KOPT-K1 (cell line): ENCODE data around the gene ABHD12.

Experiments used
- H3K27ac ChIP-seq: fragments of 200-600 bp; sonication (generic); 2 replicates; pipeline ENCODE4 v1.5.1; 2016; ENCODE audit warnings: antibody characterized with exemption, mild to moderate bottlenecking, low read depth, low read length; ENCODE audit not compliant: poor library complexity, severe bottlenecking
- H3K36me3 ChIP-seq: fragments of 200-600 bp; sonication (generic); 2 replicates; pipeline ENCODE4 v1.5.1; 2017; ENCODE audit warnings: antibody characterized with exemption, mild to moderate bottlenecking, low read length, moderate library complexity; ENCODE audit not compliant: insufficient read depth
- H3K9me3 ChIP-seq: fragments of 200-600 bp; sonication (generic); 2 replicates; pipeline ENCODE4 v1.5.1; 2017; ENCODE audit warnings: antibody characterized with exemption, low read length, mild to moderate bottlenecking; ENCODE audit not compliant: insufficient read depth, poor library complexity, severe bottlenecking

The ABHD12 gene

GRCh38 chr20:25299806-25300205 lies 90.8 kb downstream of the ABHD12 start:
- Histone ChIP-seq H3K9me3 (no peaks in the 10 kb centered on the region), H3K36me3 (peaks cover 97% of the 10 kb centered on the region), H3K27ac (no peak overlapping the region)

- peaks cover 92% of the 10 kb centered on the region for H3K36me3 ChIP-seq
- H3K9me3 ChIP-seq: no peaks in the 10 kb centered on the region
- no peak overlapping the region for H3K27ac ChIP-seq
These were observed 93.3 kb downstream of the ABHD12 start for GRCh38 chr20:25297141-25297905.

GRCh38 chr20:25296094-25297093 lies 94.2 kb downstream of the ABHD12 start:
- H3K36me3 ChIP-seq: peaks cover 92% of the 10 kb centered on the region
- H3K27ac ChIP-seq: no peak overlapping the region

GRCh38 chr20:25295386-25296093 lies 95.1 kb downstream of the ABHD12 start:
- no peak overlapping the region for H3K27ac ChIP-seq
- no peaks in the 10 kb centered on the region for H3K9me3 ChIP-seq
- peaks cover 94% of the 10 kb centered on the region for H3K36me3 ChIP-seq

More at GRCh38 chr20:25296094-25297093, 94.2 kb downstream of the ABHD12 start:
- H3K9me3 ChIP-seq: no peaks in the 10 kb centered on the region

GRCh38 chr20:25294459-25295385 lies 95.9 kb downstream of the ABHD12 start:
- Histone ChIP-seq H3K36me3 (peaks cover 94% of the 10 kb centered on the region), H3K9me3 (no peaks in the 10 kb centered on the region), H3K27ac (no peak overlapping the region)

- Histone ChIP-seq H3K27ac (no peak overlapping the region), H3K36me3 (peaks cover 94% of the 10 kb centered on the region)
These were observed 96.7 kb downstream of the ABHD12 start for GRCh38 chr20:25293910-25294458.

GRCh38 chr20:25293507-25293906 lies 97.1 kb downstream of the ABHD12 start:
- Histone ChIP-seq H3K36me3 (peaks cover 94% of the 10 kb centered on the region), H3K9me3 (no peaks in the 10 kb centered on the region), H3K27ac (no peak overlapping the region)

More at GRCh38 chr20:25293910-25294458, 96.7 kb downstream of the ABHD12 start:
- no peaks in the 10 kb centered on the region for H3K9me3 ChIP-seq

- H3K36me3 ChIP-seq: peaks cover 94% of the 10 kb centered on the region
- H3K27ac ChIP-seq: no peak overlapping the region
- H3K9me3 ChIP-seq: no peaks in the 10 kb centered on the region
These were observed 98.3 kb downstream of the ABHD12 start for GRCh38 chr20:25292176-25292891.

- peaks cover 94% of the 10 kb centered on the region for H3K36me3 ChIP-seq
- no peaks in the 10 kb centered on the region for H3K9me3 ChIP-seq
- H3K27ac ChIP-seq: no peak overlapping the region
These were observed 99.1 kb downstream of the ABHD12 start for GRCh38 chr20:25291432-25292133.

GRCh38 chr20:25290646-25291431 lies 99.8 kb downstream of the ABHD12 start:
- Histone ChIP-seq H3K36me3 (peaks cover 94% of the 10 kb centered on the region), H3K9me3 (no peaks in the 10 kb centered on the region), H3K27ac (no peak overlapping the region)

GRCh38 chr20:25289886-25290597 lies 100.6 kb downstream of the ABHD12 start:
- Histone ChIP-seq H3K36me3 (peaks cover 94% of the 10 kb centered on the region), H3K27ac (no peak overlapping the region), H3K9me3 (no peaks in the 10 kb centered on the region)
